SK-N-SH (cell line): ENCODE measurements around the gene PDGFRA. TPM values are rescaled to one million over a fixed set of nuclear protein-coding genes. Genes with fewer than 3 reads are reported as not detected.

Experiments used
- CTCF ChIA-PET: fragments of 300-600, 350-600 bp; formaldehyde crosslinking; extraction: SDS; loops from one replicate; lab custom pipeline; 2021; lab: Yijun Ruan, JAX
- POLR2A ChIA-PET: fragments of 350-600 bp; sonication (Branson Sonifier 250); formaldehyde crosslinking; extraction: SDS; loops from one replicate; lab custom pipeline; 2020; ENCODE audit warnings: antibody characterized with exemption, inconsistent platforms; lab: Yijun Ruan, JAX
- DNase-seq: peaks from one replicate; pipeline ENCODE4 v3.0.0; 2012
- H2AFZ ChIP-seq: fragments of 200-600 bp; sonication (generic); 2 replicates; pipeline ENCODE4 v1.8.1; 2016; ENCODE audit warnings: antibody characterized with exemption, mild to moderate bottlenecking, low read depth
- H3F3A ChIP-seq: fragments of 200-600 bp; sonication (generic); replicated peaks from 2 replicates; pipeline ENCODE3; 2016; ENCODE audit warnings: antibody characterized with exemption, mild to moderate bottlenecking; ENCODE audit not compliant: insufficient read depth
- H3K27ac ChIP-seq, 2 experiments: fragments of 200-500 bp in 1 of 2; fragments of 200-600 bp in 1 of 2; sonication (Bioruptor generic) in 1 of 2; sonication (generic), shearing (Covaris generic) in 1 of 2; 2 replicates each; pipeline versions ENCODE4 v1.5.1 to v1.6.1; 2014 to 2016; ENCODE audit warnings: low read depth in 2 of 2, inconsistent platforms in 1 of 2, low read length in 1 of 2, mild to moderate bottlenecking in 1 of 2, mixed read lengths in 1 of 2
- H3K27me3 ChIP-seq: fragments of 200-600 bp; sonication (generic), shearing (Covaris generic); 2 replicates; pipeline ENCODE4 v1.6.1; 2016; ENCODE audit warnings: mixed run types; ENCODE audit not compliant: insufficient read depth
- H3K36me3 ChIP-seq, 2 experiments: fragments of 200-500 bp in 1 of 2; fragments of 200-600 bp in 1 of 2; sonication (Bioruptor generic) in 1 of 2; sonication (generic) in 1 of 2; replicated peaks in 1 of 2; 2 replicates each; pipeline versions ENCODE3 to v1.5.1; 2014 to 2016; ENCODE audit warnings: low read length in 1 of 2, mild to moderate bottlenecking in 1 of 2; ENCODE audit not compliant: insufficient read depth in 2 of 2, control insufficient read depth in 1 of 2
- H3K4me1 ChIP-seq, 2 experiments: fragments of 200-500 bp in 1 of 2; fragments of 200-600 bp in 1 of 2; sonication (Bioruptor generic) in 1 of 2; sonication (generic), shearing (Covaris generic) in 1 of 2; 2 replicates each; pipeline versions ENCODE4 v1.5.1 to v1.6.1; 2014 to 2016; ENCODE audit warnings: low read depth in 1 of 2, low read length in 1 of 2, mixed run types in 1 of 2; ENCODE audit not compliant: insufficient read depth in 2 of 2, control insufficient read depth in 1 of 2
- H3K4me2 ChIP-seq: fragments of 200-600 bp; sonication (generic), shearing (Covaris generic); 2 replicates; pipeline ENCODE4 v1.6.1; 2017; ENCODE audit warnings: mixed run types
- H3K4me3 ChIP-seq, 2 experiments: fragments of 200-500 bp in 1 of 2; fragments of 200-600 bp in 1 of 2; sonication (Bioruptor generic) in 1 of 2; sonication (generic), shearing (Covaris generic) in 1 of 2; 2 replicates each; pipeline versions ENCODE4 v1.5.1 to v1.8.1; 2014 to 2016; ENCODE audit warnings: low read depth in 2 of 2, inconsistent platforms in 1 of 2, low read length in 1 of 2, mild to moderate bottlenecking in 1 of 2, mixed read lengths in 1 of 2, moderate library complexity in 1 of 2
- H3K79me2 ChIP-seq: fragments of 200-600 bp; sonication (generic); 2 replicates; pipeline ENCODE4 v1.8.1; 2017; ENCODE audit warnings: mild to moderate bottlenecking; ENCODE audit not compliant: insufficient read depth
- H3K9ac ChIP-seq: fragments of 200-600 bp; sonication (generic); 2 replicates; pipeline ENCODE4 v1.6.1; 2017; ENCODE audit warnings: mixed run types
- H3K9me2 ChIP-seq: fragments of 200-600 bp; sonication (generic); 2 replicates; pipeline ENCODE4 v1.6.1; 2017; ENCODE audit warnings: mixed run types
- H3K9me3 ChIP-seq: fragments of 200-600 bp; sonication (generic); 2 replicates; pipeline ENCODE4 v1.6.1; 2017; ENCODE audit warnings: mixed run types, mild to moderate bottlenecking, moderate library complexity
- H4K20me1 ChIP-seq: fragments of 200-600 bp; sonication (generic); 2 replicates; pipeline ENCODE4 v1.6.1; 2017; ENCODE audit warnings: mild to moderate bottlenecking, mixed run types; ENCODE audit not compliant: insufficient read depth
- CHD2 ChIP-seq: fragments of 150-350 bp; IDR thresholded peaks from 2 replicates; pipeline ENCODE4 v1.6.1; 2018; ENCODE audit warnings: low read length; ENCODE audit not compliant: partially characterized antibody
- ELF1 ChIP-seq: IDR thresholded peaks from 2 replicates; pipeline ENCODE4 v1.4.0; 2012
- EP300 ChIP-seq, 2 experiments: IDR thresholded peaks; 2 replicates each; pipeline versions ENCODE4 v1.4.0 to v1.6.1; 2012; ENCODE audit warnings: borderline replicate concordance in 1 of 2, low read depth in 1 of 2, low read length in 1 of 2
- FOSL2 ChIP-seq: IDR thresholded peaks from 2 replicates; pipeline ENCODE4 v1.4.0; 2012; ENCODE audit warnings: low read depth, mild to moderate bottlenecking, moderate library complexity, borderline replicate concordance
- FOXJ3 ChIP-seq: sonication (generic); formaldehyde crosslinking; IDR thresholded peaks from 2 replicates; pipeline ENCODE4 v1.5.1; 2020; ENCODE audit warnings: mild to moderate bottlenecking, missing genetic modification reagents
- FOXM1 ChIP-seq: IDR thresholded peaks from 2 replicates; pipeline ENCODE4 v1.4.0; 2012; ENCODE audit warnings: low read depth, mild to moderate bottlenecking
- GABPA ChIP-seq: IDR thresholded peaks from 2 replicates; pipeline ENCODE4 v1.4.0; 2012; ENCODE audit warnings: low read depth, mild to moderate bottlenecking
- GATA2 ChIP-seq: sonication (generic); formaldehyde crosslinking; IDR thresholded peaks from 2 replicates; pipeline ENCODE4 v1.5.0; 2020; ENCODE audit warnings: mild to moderate bottlenecking, missing genetic modification reagents
- IRF3 ChIP-seq: fragments of 150-350 bp; IDR thresholded peaks from 2 replicates; pipeline ENCODE4 v1.6.1; 2016; ENCODE audit warnings: mild to moderate bottlenecking, low read depth, low read length
- JUND ChIP-seq: IDR thresholded peaks from 2 replicates; pipeline ENCODE4 v1.4.0; 2012
- MXI1 ChIP-seq: IDR thresholded peaks from 2 replicates; pipeline ENCODE4 v1.6.1; 2012; ENCODE audit warnings: mild to moderate bottlenecking, low read depth, low read length, improper control_type of control experiment
- NFIC ChIP-seq: IDR thresholded peaks from 2 replicates; pipeline ENCODE4 v1.4.0; 2012; ENCODE audit warnings: borderline replicate concordance
- RAD21 ChIP-seq: IDR thresholded peaks from 2 replicates; pipeline ENCODE4 v1.6.1; 2012; ENCODE audit warnings: mild to moderate bottlenecking, low read length
- REST ChIP-seq: IDR thresholded peaks from 2 replicates; pipeline ENCODE4 v1.6.1; 2012; ENCODE audit warnings: mild to moderate bottlenecking, low read depth, low read length, moderate library complexity
- RXRA ChIP-seq: IDR thresholded peaks from 2 replicates; pipeline ENCODE4 v1.4.0; 2012; ENCODE audit warnings: low read depth, mild to moderate bottlenecking, borderline replicate concordance
- TAF1 ChIP-seq: IDR thresholded peaks from 2 replicates; pipeline ENCODE4 v1.6.1; 2012; ENCODE audit warnings: low read depth, mild to moderate bottlenecking, low read length, moderate library complexity, borderline replicate concordance
- TCF12 ChIP-seq: IDR thresholded peaks from 2 replicates; pipeline ENCODE4 v1.4.0; 2012
- TEAD4 ChIP-seq: IDR thresholded peaks from 2 replicates; pipeline ENCODE4 v1.4.0; 2012; ENCODE audit warnings: mild to moderate bottlenecking, borderline replicate concordance; ENCODE audit not compliant: insufficient read depth
- YY1 ChIP-seq: IDR thresholded peaks from 2 replicates; pipeline ENCODE4 v1.4.0; 2012; ENCODE audit warnings: low read depth, mild to moderate bottlenecking
- WGBS: methylation state at CpG from one replicate; pipeline ENCODE4 v1.1.6; 2017; ENCODE audit warnings: low lambda C conversion rate; 5-methylcytosine and 5-hydroxymethylcytosine counted together
- polyA plus RNA-seq, 3 experiments: library from polyadenylated mRNA; depleted of rRNA; stranded (reverse); fragments of >200 nt; gene quantifications; 2 replicates each; pipeline ENCODE4 v1.2.3, GENCODE V29; 2012
- TF ChIP-seq, protein P1 (sequence below): IDR thresholded peaks from 2 replicates; pipeline ENCODE4 v1.4.0; 2012; ENCODE audit warnings: low read depth

PDGFRA gene
- polyA plus RNA-seq, 1 of the 3 experiments (the other 2 are of a cell fraction): 25.3 TPM

DNA sequence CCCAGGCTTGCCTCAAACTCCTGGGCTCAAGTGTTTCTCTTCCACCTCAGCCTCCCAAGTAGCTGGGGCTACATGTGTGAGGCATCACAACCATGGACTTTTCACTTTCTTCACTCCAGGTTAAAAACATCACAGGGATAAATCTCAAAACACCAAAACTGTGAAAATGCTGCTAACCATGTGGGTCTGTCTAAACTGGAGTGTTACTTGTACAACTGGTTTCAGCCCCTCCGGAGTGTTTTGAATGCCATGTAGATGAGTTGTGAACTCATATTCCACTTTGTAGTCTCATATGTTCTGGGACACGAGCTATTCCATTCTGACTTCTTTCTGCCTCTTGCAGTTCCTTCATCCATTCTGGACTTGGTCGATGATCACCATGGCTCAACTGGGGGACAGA, 43.0 kb downstream of the PDGFRA start:
- Histone ChIP-seq H3K4me3 (no peak overlapping the region), H3K36me3 (peaks cover 51 to 82% of the 10 kb centered on the region in 2 experiments), H4K20me1 (peaks cover 2% of the 10 kb centered on the region; the same call in 1 of the 2 replicates), H3K9me2 (no peaks in the 10 kb centered on the region), H3K27me3 (no peaks in the 10 kb centered on the region), H3K4me2 (no peak overlapping the region), H3K79me2 (no peaks in the 10 kb centered on the region; the same call in 1 of the 2 replicates), H3K9me3 (no peaks in the 10 kb centered on the region), H2AFZ (no peak overlapping the region), H3K27ac (no peak overlapping the region), H3K9ac (no peak overlapping the region), H3F3A (peaks cover 1% of the 10 kb centered on the region), H3K4me1 (peaks cover 2 to 8% of the 10 kb centered on the region in 2 experiments; a peak in 2 of 4 replicates)
- CTCF ChIA-PET: no interaction called here
- no peak for DNase-seq
- 79% methylated on average over 3 of the region's 3 CpGs for WGBS
- POLR2A ChIA-PET: interaction anchor here (0.6 kb wide), 1 partner anchor 145 kb away, joined by 3 read pairs; no protein-coding TSS in a partner anchor
- no peak for TF ChIP-seq MXI1
- TF ChIP-seq TAF1: no peak
- TF ChIP-seq NFIC: no peak
- no peak for TF ChIP-seq FOSL2
- TF ChIP-seq TEAD4: no peak
- TF ChIP-seq FOXM1: no peak
- no peak for TF ChIP-seq GATA2
- TF ChIP-seq REST: no peak
- no peak for TF ChIP-seq EP300 (IDR thresholded peaks at IDR 0.05; ENCODE audit: borderline replicate concordance in 1 of 2, low read depth in 1 of 2, low read length in 1 of 2)
- no peak for TF ChIP-seq GABPA
- no peak for TF ChIP-seq ELF1
- no peak for TF ChIP-seq RAD21
- TF ChIP-seq, protein P1, sequence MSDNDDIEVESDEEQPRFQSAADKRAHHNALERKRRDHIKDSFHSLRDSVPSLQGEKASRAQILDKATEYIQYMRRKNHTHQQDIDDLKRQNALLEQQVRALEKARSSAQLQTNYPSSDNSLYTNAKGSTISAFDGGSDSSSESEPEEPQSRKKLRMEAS: no peak
- TF ChIP-seq JUND: no peak
- no peak for TF ChIP-seq RXRA
- TF ChIP-seq IRF3: no peak
- no peak for TF ChIP-seq TCF12
- TF ChIP-seq FOXJ3 (CRISPR knock-in tag): no peak
- TF ChIP-seq YY1: no peak
- TF ChIP-seq CHD2: no peak
